Choroid plexus epithelial cell (primary cell): ENCODE measurements around the gene ST3GAL3.
A peak's percentile ranks its signal among the peaks of the same experiment; 100 is the strongest.

Experiments used
- DNase-seq: peaks from one replicate; pipeline ENCODE4 v3.0.0-alpha.2; 2010; ENCODE audit warnings: low read depth
- H3K4me3 ChIP-seq: 2 replicates; pipeline ENCODE4 v1.5.1; 2011; ENCODE audit warnings: low read depth, mild to moderate bottlenecking, control low read depth, low read length, moderate library complexity
- CTCF ChIP-seq: conservative IDR thresholded peaks from 2 replicates; pipeline ENCODE4 v1.5.1; 2011; ENCODE audit warnings: low read depth, mild to moderate bottlenecking, control low read depth, inconsistent platforms, low read length, moderate library complexity

Gene ST3GAL3

GRCh38 chr1:43960798-43961197 is 253.5 kb downstream of the ST3GAL3 start:
- no peak for DNase-seq
- H3K4me3 ChIP-seq: no peak overlapping the region
- no peak for TF ChIP-seq CTCF

GRCh38 chr1:43961692-43962091 is 254.4 kb downstream of the ST3GAL3 start:
- no peak for TF ChIP-seq CTCF
- DNase-seq: no peak
- H3K4me3 ChIP-seq: no peak overlapping the region

- no peak overlapping the region for H3K4me3 ChIP-seq
- no peak for TF ChIP-seq CTCF
- no peak for DNase-seq
Observed at GRCh38 chr1:43962324-43962723, 255.0 kb downstream of the ST3GAL3 start.

- no peak overlapping the region for H3K4me3 ChIP-seq
- no peak for TF ChIP-seq CTCF
- DNase-seq: no peak
Observed at GRCh38 chr1:43963006-43963405, 255.7 kb downstream of the ST3GAL3 start.

GRCh38 chr1:43963890-43964289 is 256.6 kb downstream of the ST3GAL3 start:
- TF ChIP-seq CTCF: no peak
- DNase-seq: no peak

GRCh38 chr1:43965316-43965715 is 258.0 kb downstream of the ST3GAL3 start:
- TF ChIP-seq CTCF: no peak
- H3K4me3 ChIP-seq: no peak overlapping the region
- no peak for DNase-seq

More at GRCh38 chr1:43963890-43964289, 256.6 kb downstream of the ST3GAL3 start:
- H3K4me3 ChIP-seq: no peak overlapping the region

- TF ChIP-seq CTCF: no peak
- no peak overlapping the region for H3K4me3 ChIP-seq
- DNase-seq: peak; percentile 46
Observed at GRCh38 chr1:43968348-43968948, 261.1 kb downstream of the ST3GAL3 start.
